Skeletal muscle satellite cell (primary cell): ENCODE data around the gene RIPOR1.

Experiments
- H3K27me3 ChIP-seq: 2 replicates; pipeline ENCODE4 v1.7.0; 2013; ENCODE audit warnings: low read length; ENCODE audit not compliant: control insufficient read depth, insufficient read depth
- H3K36me3 ChIP-seq: 2 replicates; pipeline ENCODE4 v1.7.0; 2013; ENCODE audit warnings: mild to moderate bottlenecking, control low read depth, low read length; ENCODE audit not compliant: insufficient read depth
- H3K4me1 ChIP-seq: 2 replicates; pipeline ENCODE4 v1.7.0; 2013; ENCODE audit warnings: low read length; ENCODE audit not compliant: control insufficient read depth, insufficient read depth
- H3K4me2 ChIP-seq: 2 replicates; pipeline ENCODE4 v1.7.0; 2013; ENCODE audit warnings: mild to moderate bottlenecking, low read length
- H3K4me3 ChIP-seq: 2 replicates; pipeline ENCODE4 v1.7.0; 2013; ENCODE audit warnings: low read length
- H3K9ac ChIP-seq: 2 replicates; pipeline ENCODE4 v1.7.0; 2013; ENCODE audit warnings: mild to moderate bottlenecking, low read depth, low read length, moderate library complexity
- H3K9me3 ChIP-seq: replicated peaks from 2 replicates; pipeline ENCODE4 v1.7.0; 2013; ENCODE audit warnings: mild to moderate bottlenecking, control low read depth, low read length

RIPOR1 gene

DNA sequence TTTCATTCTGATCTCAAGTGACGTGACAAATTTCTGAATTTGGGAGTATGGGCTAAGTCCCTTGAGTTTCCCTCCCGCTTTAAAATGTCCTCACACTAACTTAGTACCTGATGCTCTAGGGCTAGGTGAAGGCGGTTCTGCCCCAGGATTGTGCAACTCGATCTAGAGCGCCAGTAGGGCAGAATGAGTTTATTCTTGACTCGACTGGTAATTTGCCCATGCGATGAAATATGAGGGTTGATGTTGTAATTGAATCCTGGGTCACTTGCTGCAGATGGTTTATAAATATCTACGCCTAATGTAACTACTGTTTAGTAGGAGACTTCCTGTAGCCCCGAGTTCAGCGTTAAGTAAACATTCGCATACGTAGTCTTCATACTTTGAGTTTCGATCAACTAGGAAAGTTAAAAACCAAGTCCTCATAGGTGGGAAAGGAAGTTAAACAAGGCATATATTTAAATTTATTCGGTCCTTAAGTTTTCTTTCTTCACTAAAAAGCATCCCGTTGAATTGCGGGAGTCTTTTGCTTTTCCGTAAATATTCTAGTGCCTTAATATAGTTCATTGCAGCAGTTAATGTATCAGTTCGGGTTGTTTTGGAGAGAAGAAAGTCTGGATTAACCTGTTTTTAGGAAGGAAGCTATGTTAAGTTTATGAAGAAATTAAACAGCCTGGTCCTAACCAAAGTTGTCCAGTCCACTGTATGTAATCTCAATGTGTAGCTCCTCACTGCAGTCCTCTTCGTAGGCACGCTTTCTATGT is 35.3 kb downstream of the RIPOR1 start:
- Histone ChIP-seq H3K4me1 (peaks cover 18% of the 10 kb centered on the region), H3K4me2 (peak overlapping the region; percentile 91), H3K9ac (peak overlapping the region; percentile 100), H3K36me3 (no peaks in the 10 kb centered on the region), H3K9me3 (no peaks in the 10 kb centered on the region), H3K4me3 (peak overlapping the region; percentile 99), H3K27me3 (no peaks in the 10 kb centered on the region)

DNA sequence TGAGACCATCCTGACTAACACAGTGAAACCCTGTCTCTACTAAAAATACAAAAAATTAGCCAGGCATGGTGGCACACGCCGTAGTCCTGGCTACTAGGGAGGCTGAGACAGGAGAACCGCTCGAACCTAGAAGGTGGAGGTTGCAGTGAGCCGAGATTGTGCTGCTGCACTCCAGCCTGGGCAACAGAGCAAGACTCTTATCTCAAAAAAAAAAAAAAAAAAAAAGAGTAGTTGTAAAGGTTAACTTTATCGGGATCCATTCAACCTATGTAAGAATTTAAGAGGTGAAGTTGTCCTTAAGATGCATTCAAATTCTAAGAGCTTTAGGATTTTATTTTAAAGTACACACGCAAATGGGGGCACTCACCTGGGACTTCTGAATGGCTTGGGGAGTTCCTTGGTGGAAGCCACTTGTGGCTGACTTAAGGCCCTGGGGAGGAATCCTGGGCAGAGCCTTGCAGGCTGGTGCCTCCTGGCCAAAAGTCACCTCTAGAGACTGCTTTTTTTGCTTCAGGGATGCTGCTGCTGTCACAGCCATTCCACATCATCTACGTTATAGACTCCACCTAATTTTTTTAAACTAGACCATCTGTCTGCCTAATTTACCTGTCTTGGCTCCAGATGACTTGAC is 37.0 kb downstream of the RIPOR1 start:
- no peak overlapping the region for H3K4me2 ChIP-seq
- H3K4me1 ChIP-seq, result peaks cover 19% of the 10 kb centered on the region
- H3K4me3 ChIP-seq, result no peak overlapping the region
- H3K9ac ChIP-seq, result no peak overlapping the region
- H3K36me3 ChIP-seq, result no peaks in the 10 kb centered on the region
- no peaks in the 10 kb centered on the region for H3K27me3 ChIP-seq
- H3K9me3 ChIP-seq, result no peaks in the 10 kb centered on the region

DNA sequence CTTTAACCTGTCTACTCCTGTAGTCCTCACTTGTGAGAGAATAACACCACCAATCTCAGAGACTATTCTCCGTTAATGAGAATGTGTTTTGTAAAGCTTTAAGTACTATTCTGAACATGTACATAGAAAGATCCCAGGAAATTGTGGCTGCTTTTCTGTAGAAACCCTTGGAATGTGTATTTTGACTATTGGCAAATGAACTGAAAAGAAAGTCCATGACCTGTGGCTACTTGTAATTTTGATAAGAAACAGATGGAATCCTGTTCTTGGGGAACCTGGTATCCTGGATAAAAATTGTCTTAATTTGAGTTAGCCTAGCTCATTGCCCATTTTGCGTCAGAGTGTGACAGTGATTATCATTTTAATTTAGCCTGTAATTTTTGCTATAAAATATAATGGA is 42.8 kb downstream of the RIPOR1 start:
- H3K9me3 ChIP-seq, result no peaks in the 10 kb centered on the region

DNA sequence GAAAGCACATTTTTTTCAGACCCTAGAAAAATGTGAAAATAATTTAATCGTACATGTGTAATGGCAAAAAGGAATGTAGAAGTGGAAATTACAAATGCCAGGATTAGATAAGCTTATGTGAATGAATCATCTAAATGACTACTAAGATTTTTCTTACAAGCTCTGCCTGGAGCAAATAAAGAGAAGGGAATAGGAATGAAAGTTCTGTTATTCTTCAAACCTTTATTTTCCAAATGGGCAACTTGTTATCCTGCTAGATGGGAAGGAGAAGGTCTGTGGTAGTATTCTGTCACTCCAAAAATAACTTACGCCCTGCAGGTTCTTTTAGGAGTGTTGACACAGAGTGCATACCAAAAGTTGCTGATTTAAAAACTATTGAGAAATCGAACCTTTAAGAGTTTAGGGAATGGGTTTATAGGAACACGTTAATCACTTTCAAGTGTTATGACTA is 43.4 kb downstream of the RIPOR1 start:
- Histone ChIP-seq H3K4me1 (peaks cover 19% of the 10 kb centered on the region), H3K36me3 (peaks cover 14% of the 10 kb centered on the region), H3K4me3 (no peak overlapping the region), H3K9me3 (no peaks in the 10 kb centered on the region), H3K4me2 (no peak overlapping the region), H3K9ac (no peak overlapping the region), H3K27me3 (no peaks in the 10 kb centered on the region)

More for the DNA sequence above, 42.8 kb downstream of the RIPOR1 start:
- Histone ChIP-seq H3K4me2 (no peak overlapping the region), H3K9ac (no peak overlapping the region), H3K36me3 (peaks cover 14% of the 10 kb centered on the region), H3K4me1 (peaks cover 19% of the 10 kb centered on the region), H3K4me3 (no peak overlapping the region), H3K27me3 (no peaks in the 10 kb centered on the region)

DNA sequence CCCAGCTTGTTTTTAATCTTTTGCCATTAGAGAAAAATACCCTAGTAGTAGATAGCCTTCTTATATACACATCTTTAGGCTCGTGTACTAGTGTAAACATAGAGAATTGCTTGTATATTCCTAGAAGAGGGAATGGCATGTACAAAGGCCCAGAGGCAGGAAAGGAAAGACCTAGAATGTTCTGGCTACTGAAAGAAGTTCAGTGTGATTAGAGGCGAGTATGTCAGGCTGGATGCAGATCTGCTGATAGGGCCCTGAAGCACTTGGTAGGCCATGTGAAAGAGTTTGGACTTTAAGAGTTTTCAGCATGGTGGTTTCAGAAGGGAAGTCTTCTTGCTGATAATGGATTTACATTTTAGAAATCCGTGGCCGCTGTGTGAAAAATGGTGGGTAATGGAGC is 51.1 kb downstream of the RIPOR1 start:
- Histone ChIP-seq H3K9ac (no peak overlapping the region), H3K36me3 (peaks cover 7% of the 10 kb centered on the region), H3K4me3 (no peak overlapping the region), H3K4me2 (no peak overlapping the region), H3K9me3 (no peaks in the 10 kb centered on the region), H3K4me1 (no peaks in the 10 kb centered on the region), H3K27me3 (no peaks in the 10 kb centered on the region)

DNA sequence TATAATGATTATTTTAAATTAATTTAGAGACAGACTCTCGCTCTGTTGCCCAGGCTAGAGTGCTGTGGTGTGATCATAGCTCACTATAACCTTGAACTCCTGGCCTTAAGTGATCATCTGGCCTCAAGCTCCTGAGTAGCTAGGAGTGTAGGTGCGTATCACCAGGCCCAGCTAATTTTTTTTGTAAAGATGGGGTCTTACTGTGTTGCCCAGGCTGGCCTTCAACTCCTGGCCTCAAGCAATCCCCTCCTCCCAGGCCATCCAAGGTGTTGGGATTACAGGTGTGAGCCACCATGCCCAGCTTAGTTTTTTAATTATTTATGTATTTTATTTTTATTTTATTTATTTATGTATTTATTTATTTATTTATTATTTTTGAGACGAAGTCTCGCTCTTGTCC is 51.6 kb downstream of the RIPOR1 start:
- Histone ChIP-seq H3K4me3 (no peak overlapping the region), H3K4me2 (no peak overlapping the region), H3K9ac (no peak overlapping the region), H3K27me3 (no peaks in the 10 kb centered on the region), H3K9me3 (no peaks in the 10 kb centered on the region), H3K36me3 (peaks cover 2% of the 10 kb centered on the region), H3K4me1 (no peaks in the 10 kb centered on the region)

DNA sequence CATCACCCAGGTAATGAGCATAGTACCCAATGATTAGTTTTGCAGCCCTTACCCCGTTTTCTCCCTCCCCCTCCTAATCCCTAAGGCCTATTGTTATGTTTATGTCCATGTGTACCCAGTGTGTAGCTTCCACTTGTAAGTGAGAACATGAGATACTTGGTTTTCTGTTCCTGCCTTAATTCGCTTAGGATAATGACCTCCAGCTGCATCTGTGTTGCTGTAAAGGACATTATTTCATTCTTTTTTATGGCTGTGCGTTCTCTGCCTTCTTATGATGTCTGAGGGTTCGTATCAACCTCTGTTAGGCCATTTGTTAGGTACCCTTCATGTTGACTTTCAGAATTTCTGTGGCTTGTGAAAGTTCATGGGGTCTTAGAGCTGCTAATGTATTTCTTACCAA is 64.7 kb downstream of the RIPOR1 start:
- Histone ChIP-seq H3K36me3 (peaks cover 4% of the 10 kb centered on the region), H3K4me1 (peaks cover 23% of the 10 kb centered on the region), H3K9ac (no peak overlapping the region), H3K4me2 (no peak overlapping the region), H3K27me3 (no peaks in the 10 kb centered on the region), H3K9me3 (no peaks in the 10 kb centered on the region), H3K4me3 (no peak overlapping the region)

DNA sequence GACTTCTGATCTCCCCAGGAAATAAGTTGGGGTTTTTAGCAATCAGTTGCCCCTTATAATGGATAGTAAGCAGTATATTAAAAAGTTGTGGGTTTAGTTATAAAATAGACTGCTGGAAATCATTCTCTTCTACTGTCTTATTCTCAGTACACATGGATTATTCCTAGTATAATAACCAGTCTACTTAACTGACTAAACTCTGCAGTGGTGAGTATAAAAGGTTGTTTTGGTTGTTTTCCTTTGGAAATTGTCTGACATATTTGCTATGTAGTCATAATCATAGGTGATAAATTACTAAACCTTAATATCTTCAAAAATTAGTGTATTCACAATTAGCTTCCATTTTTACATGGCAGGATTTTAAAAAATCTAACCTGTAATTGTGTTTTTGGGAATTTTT is 65.1 kb downstream of the RIPOR1 start:
- no peaks in the 10 kb centered on the region for H3K9me3 ChIP-seq
- H3K36me3 ChIP-seq, result peaks cover 3% of the 10 kb centered on the region
- H3K27me3 ChIP-seq, result no peaks in the 10 kb centered on the region
- H3K9ac ChIP-seq, result no peak overlapping the region
- H3K4me3 ChIP-seq, result no peak overlapping the region
- H3K4me2 ChIP-seq, result no peak overlapping the region
- peaks cover 26% of the 10 kb centered on the region for H3K4me1 ChIP-seq

DNA sequence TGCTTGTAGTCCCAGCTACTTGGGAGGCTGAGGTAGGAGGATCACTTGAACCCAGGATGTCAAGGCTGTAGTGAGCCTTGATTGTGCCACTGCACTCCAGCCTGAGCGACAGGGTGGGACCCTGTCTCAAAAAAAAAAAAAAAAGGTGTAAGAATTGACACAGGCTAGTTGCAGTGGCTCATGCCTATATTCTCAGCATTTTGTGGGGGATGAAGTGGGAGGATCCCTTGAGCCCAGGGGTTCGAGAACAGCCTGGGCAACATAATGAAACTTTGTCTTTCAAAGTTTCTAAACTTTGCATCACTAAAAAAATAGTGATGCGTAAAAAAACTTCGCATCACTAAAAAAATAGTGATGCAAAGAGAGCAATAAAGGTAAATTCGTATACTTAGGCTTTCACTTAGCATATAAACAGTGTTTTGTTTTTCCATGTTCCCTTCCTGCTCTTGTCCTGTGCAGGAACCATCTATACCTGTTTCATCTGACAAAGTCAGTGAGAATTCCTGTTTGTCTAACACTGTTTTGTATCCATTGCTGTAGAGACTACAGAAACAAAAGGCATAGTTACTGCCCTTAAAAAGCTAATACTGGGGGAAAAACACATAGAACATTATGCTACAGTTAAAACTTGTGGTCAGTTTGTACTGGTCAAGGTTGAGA is 65.8 kb downstream of the RIPOR1 start:
- Histone ChIP-seq H3K9ac (peak overlapping the region; percentile 27), H3K4me1 (peaks cover 28% of the 10 kb centered on the region), H3K4me2 (peak overlapping the region; percentile 55), H3K9me3 (no peaks in the 10 kb centered on the region), H3K27me3 (no peaks in the 10 kb centered on the region), H3K4me3 (no peak overlapping the region), H3K36me3 (peaks cover 4% of the 10 kb centered on the region)

DNA sequence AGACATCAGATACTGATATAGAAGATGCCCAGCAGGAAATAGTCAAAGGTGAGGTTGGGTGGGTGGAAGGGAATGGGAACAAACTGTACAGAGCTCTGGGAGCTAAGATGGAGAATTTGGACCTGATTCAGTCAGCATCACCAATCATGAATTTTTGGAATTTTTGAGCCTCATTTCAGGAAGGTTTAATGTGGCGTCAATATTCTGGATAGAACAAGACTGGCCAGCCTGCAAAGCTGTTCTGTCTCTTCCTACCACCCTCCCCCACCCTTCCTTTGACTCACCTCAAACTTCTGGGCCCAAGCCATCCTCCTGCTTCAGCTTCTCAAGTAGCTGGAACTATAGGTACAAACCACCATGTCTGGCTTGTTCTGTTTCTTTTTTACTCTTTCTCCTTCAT is 66.3 kb downstream of the RIPOR1 start:
- H3K36me3 ChIP-seq, result peaks cover 4% of the 10 kb centered on the region
- no peaks in the 10 kb centered on the region for H3K9me3 ChIP-seq
- peak overlapping the region; percentile 55 for H3K4me2 ChIP-seq
- H3K27me3 ChIP-seq, result no peaks in the 10 kb centered on the region
- H3K4me1 ChIP-seq, result peaks cover 28% of the 10 kb centered on the region
- H3K9ac ChIP-seq, result peak overlapping the region; percentile 27
- no peak overlapping the region for H3K4me3 ChIP-seq
